ENCODE data around the gene MAP2. TPM values are rescaled to one million over a fixed set of nuclear protein-coding genes. Genes with fewer than 3 reads are reported as not detected.

Gene MAP2
- total and polyA plus RNA-seq, 2 of the 13 experiments (the other 11 are each of a cell fraction or from before 2014, with no cell fraction given), result 0.08 TPM; not detected in 1

DNA sequence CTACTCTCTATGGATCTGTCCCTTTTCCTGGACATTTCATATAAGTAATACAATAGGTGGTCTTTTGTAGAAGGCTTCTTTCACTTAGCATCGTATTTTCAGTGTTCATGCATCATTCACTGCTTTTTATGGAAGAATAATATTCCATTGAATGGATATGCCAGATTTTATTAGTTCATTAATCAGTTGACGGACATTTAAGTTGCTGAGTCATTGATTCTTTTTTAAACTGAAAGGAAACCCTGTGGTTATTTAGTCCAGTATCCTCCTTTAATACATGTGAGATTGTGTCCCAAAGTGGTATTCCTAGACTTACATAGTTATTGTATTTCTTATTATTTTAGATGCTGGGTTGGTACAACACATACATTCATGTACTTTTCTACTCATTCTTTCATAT is 185.7 kb downstream of the MAP2 start:
- no TSS peak for BruUV-seq (replicated peaks)
- H4K20me1 ChIP-seq (ENCODE audit: insufficient read depth, low read length), result no peaks in the 10 kb centered on the region
- FAIRE-seq, result no peak
- no peaks in the 10 kb centered on the region for H3K9me3 ChIP-seq (ENCODE audit: low read length)
- H3K4me3 ChIP-seq (replicated peaks in 1 of 3; ENCODE audit: insufficient read depth in 1 of 3, low read depth in 2 of 3, low read length in 3 of 3), result no peak overlapping the region
- no peaks in the 10 kb centered on the region for H3K79me2 ChIP-seq (ENCODE audit: insufficient read depth, low read length)
- H3K4me2 ChIP-seq (ENCODE audit: low read depth, low read length), result no peak overlapping the region
- H3K4me1 ChIP-seq (ENCODE audit: insufficient read depth, low read length), result no peaks in the 10 kb centered on the region
- ChIA-PET CTCF (ENCODE audit: low intra/inter-chr PET ratio, low total read pairs) (no interaction called here), POLR2A (no interaction called here)
- H3K27ac ChIP-seq (ENCODE audit: extremely low read length, insufficient read depth, low read length), result no peak overlapping the region
- DNase-seq (ENCODE audit: low spot score), result no peak
- TF ChIP-seq MAFF (IDR thresholded peaks at IDR 0.05; ENCODE audit: low read depth, low read length) (peak; percentile 47; the same call in 1 of the 2 replicates), TOE1 (CRISPR knock-in tag; IDR thresholded peaks at IDR 0.05) (no peak), MAFK (conservative IDR thresholded peaks at IDR 0.05 in 1 of 2, IDR thresholded peaks at IDR 0.05 in 1 of 2; ENCODE audit: low read length in 2 of 2) (peak; percentile 58 to 68), NFE2L2 (IDR thresholded peaks at IDR 0.05; ENCODE audit: low read length) (peak; percentile 51; the same call in 1 of the 2 replicates)
- no peak overlapping the region for H3K9ac ChIP-seq (ENCODE audit: insufficient read depth, low read depth, low read length)
- no peak for ATAC-seq
- in situ Hi-C loops (cut with HindIII; ENCODE audit: extremely low pct_ligation_motif_present, low pct_unique_long_range_greater_than_20kb) (no loop called here), intact Hi-C loops (cut with micrococcal nuclease; ENCODE audit: unreplicated experiment) (no loop called here)
- no peaks in the 10 kb centered on the region for H3K27me3 ChIP-seq (ENCODE audit: control insufficient read depth in 1 of 2, insufficient read depth in 2 of 2, low read length in 2 of 2)
- WGBS (ENCODE audit: low lambda C conversion rate), result 20% methylated on average over 2 of the region's 2 CpGs
- H3K36me3 ChIP-seq (replicated peaks in 1 of 2; ENCODE audit: control insufficient read depth in 1 of 2, insufficient read depth in 2 of 2, low read length in 2 of 2), result no peaks in the 10 kb centered on the region
- H2AFZ ChIP-seq (ENCODE audit: low read length), result no peak overlapping the region

DNA sequence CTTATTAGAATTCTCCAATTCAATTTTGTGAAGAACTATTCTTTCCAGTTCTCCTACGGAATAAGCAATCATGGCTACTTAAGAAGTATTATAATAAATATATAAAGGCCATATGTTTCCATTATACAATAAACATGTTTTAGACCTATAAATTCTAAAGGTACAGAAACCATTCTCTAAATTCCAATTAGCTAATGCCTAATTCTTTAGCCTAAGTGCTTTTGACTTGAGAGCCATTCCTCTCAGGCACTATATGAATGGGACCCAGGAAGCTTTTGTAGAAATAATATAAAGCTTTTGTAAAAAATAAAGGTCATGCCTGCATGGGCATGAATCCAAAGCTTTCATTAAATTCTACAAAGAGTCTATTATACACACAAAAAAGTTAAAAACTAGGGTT is 186.8 kb downstream of the MAP2 start:
- ChIA-PET CTCF (ENCODE audit: low intra/inter-chr PET ratio, low total read pairs) (no interaction called here), POLR2A (no interaction called here)
- WGBS (ENCODE audit: low lambda C conversion rate), result 4% methylated on average over 1 of the region's 1 CpG
- no peak overlapping the region for H3K4me2 ChIP-seq (ENCODE audit: low read depth, low read length)
- no peak for ATAC-seq
- H4K20me1 ChIP-seq (ENCODE audit: insufficient read depth, low read length), result no peaks in the 10 kb centered on the region
- H3K4me1 ChIP-seq (ENCODE audit: insufficient read depth, low read length), result no peaks in the 10 kb centered on the region
- in situ Hi-C loops (cut with HindIII; ENCODE audit: extremely low pct_ligation_motif_present, low pct_unique_long_range_greater_than_20kb), result no loop called here
- H3K36me3 ChIP-seq (replicated peaks in 1 of 2; ENCODE audit: control insufficient read depth in 1 of 2, insufficient read depth in 2 of 2, low read length in 2 of 2), result no peaks in the 10 kb centered on the region
- intact Hi-C loops (cut with micrococcal nuclease; ENCODE audit: unreplicated experiment), result no loop called here
- H3K9ac ChIP-seq (ENCODE audit: insufficient read depth, low read depth, low read length), result no peak overlapping the region
- no TSS peak for BruUV-seq (replicated peaks)
- no peaks in the 10 kb centered on the region for H3K9me3 ChIP-seq (ENCODE audit: low read length)
- TF ChIP-seq PHF8 (CRISPR knock-in tag; IDR thresholded peaks at IDR 0.05), result no peak
- TF ChIP-seq ZNF256 (CRISPR knock-in tag; conservative IDR thresholded peaks at IDR 0.05), result no peak
- TF ChIP-seq ZNF569 (CRISPR knock-in tag; IDR thresholded peaks at IDR 0.05; ENCODE audit: borderline replicate concordance), result no peak
- TF ChIP-seq NBN (conservative IDR thresholded peaks at IDR 0.05), result no peak
- no peak for TF ChIP-seq MBD4 (IDR thresholded peaks at IDR 0.05; ENCODE audit: borderline replicate concordance, low read length)
- H3K4me3 ChIP-seq (replicated peaks in 1 of 3; ENCODE audit: insufficient read depth in 1 of 3, low read depth in 2 of 3, low read length in 3 of 3), result no peak overlapping the region
- no peak overlapping the region for H2AFZ ChIP-seq (ENCODE audit: low read length)
- no peak for DNase-seq (ENCODE audit: low spot score)
- FAIRE-seq, result no peak
- no peaks in the 10 kb centered on the region for H3K27me3 ChIP-seq (ENCODE audit: control insufficient read depth in 1 of 2, insufficient read depth in 2 of 2, low read length in 2 of 2)
- no peak overlapping the region for H3K27ac ChIP-seq (ENCODE audit: extremely low read length, insufficient read depth, low read length)
- H3K79me2 ChIP-seq (ENCODE audit: insufficient read depth, low read length), result no peaks in the 10 kb centered on the region

All from HepG2 (cell line).